CD14-positive monocyte (primary cell): ENCODE data around the gene PARS2. TPM values are rescaled to one million over a fixed set of nuclear protein-coding genes. Genes with fewer than 3 reads are reported as not detected.

Experiments
- DNase-seq, 3 donors: peaks; one replicate each; pipeline ENCODE4 v3.0.0-alpha.2; 2011 to 2022
- H2AFZ ChIP-seq: 2 replicates; pipeline ENCODE4 v1.6.0; 2012; ENCODE audit warnings: mild to moderate bottlenecking, low read depth, low read length, inconsistent platforms; ENCODE audit not compliant: insufficient read depth, poor library complexity, severe bottlenecking
- H3K27ac ChIP-seq, 2 donors: 1 replicate in 1 of 2; 2 replicates in 1 of 2; pipeline ENCODE4 v1.5.1; 2012 to 2013; ENCODE audit warnings: low read length in 2 of 2, control low read depth in 1 of 2, inconsistent platforms in 1 of 2, low read depth in 1 of 2, mild to moderate bottlenecking in 1 of 2
- H3K27me3 ChIP-seq, 2 donors: one replicate each; pipeline versions ENCODE4 v1.6.0 to v1.6.1; 2011 to 2013; ENCODE audit warnings: low read length in 2 of 2; ENCODE audit not compliant: control insufficient read depth in 2 of 2, insufficient read depth in 2 of 2
- H3K36me3 ChIP-seq, 2 donors: replicated peaks in 1 of 2; 1 replicate in 1 of 2; 2 replicates in 1 of 2; pipeline versions ENCODE4 v1.5.1 to v1.6.1; 2012 to 2013; ENCODE audit warnings: low read length in 2 of 2, control low read depth in 1 of 2, inconsistent platforms in 1 of 2, mild to moderate bottlenecking in 1 of 2; ENCODE audit not compliant: insufficient read depth in 2 of 2, control insufficient read depth in 1 of 2
- H3K4me1 ChIP-seq, 2 donors: 1 replicate in 1 of 2; 2 replicates in 1 of 2; pipeline versions ENCODE4 v1.5.1 to v1.6.1; 2012 to 2013; ENCODE audit warnings: low read length in 2 of 2, control low read depth in 1 of 2, inconsistent platforms in 1 of 2, mild to moderate bottlenecking in 1 of 2, moderate library complexity in 1 of 2; ENCODE audit not compliant: insufficient read depth in 2 of 2, control insufficient read depth in 1 of 2
- H3K4me2 ChIP-seq: replicated peaks from 2 replicates; pipeline ENCODE3; 2012; ENCODE audit warnings: low read length, moderate library complexity, mild to moderate bottlenecking; ENCODE audit not compliant: poor library complexity, severe bottlenecking; ENCODE audit errors: extremely low read depth
- H3K4me3 ChIP-seq, 3 experiments: fragments of 200-600 bp in 1 of 3; sonication (generic) in 1 of 3; replicated peaks in 1 of 3; 1 replicate in 2 of 3; 2 replicates in 1 of 3; pipeline ENCODE4 v1.5.1; 2011 to 2013; ENCODE audit warnings: low read length in 3 of 3, mild to moderate bottlenecking in 3 of 3, control low read depth in 2 of 3, low read depth in 2 of 3, inconsistent platforms in 1 of 3, moderate library complexity in 1 of 3
- H3K79me2 ChIP-seq: 2 replicates; pipeline ENCODE4 v1.6.0; 2012; ENCODE audit warnings: mild to moderate bottlenecking, control low read depth, inconsistent platforms, low read length, moderate library complexity; ENCODE audit not compliant: insufficient read depth
- H3K9ac ChIP-seq: 2 replicates; pipeline ENCODE4 v1.6.0; 2017; ENCODE audit warnings: low read length, mild to moderate bottlenecking; ENCODE audit not compliant: insufficient read depth, poor library complexity, severe bottlenecking
- H3K9me3 ChIP-seq, 2 donors: replicated peaks in 1 of 2; 1 replicate in 1 of 2; 2 replicates in 1 of 2; pipeline versions ENCODE4 v1.5.1 to v1.6.1; 2012 to 2013; ENCODE audit warnings: low read length in 2 of 2, control low read depth in 1 of 2; ENCODE audit not compliant: control insufficient read depth in 1 of 2, insufficient read depth in 1 of 2
- H4K20me1 ChIP-seq: 2 replicates; pipeline ENCODE4 v1.6.0; 2012; ENCODE audit warnings: mild to moderate bottlenecking, low read length, control low read depth, moderate library complexity; ENCODE audit not compliant: insufficient read depth
- H3K27ac Mint-ChIP-seq, 7 donors: one replicate each; pipeline ENCODE4 v1.8.0; 2020; ENCODE audit warnings: mild to moderate bottlenecking in 7 of 7, mixed read lengths in 7 of 7, moderate library complexity in 6 of 7, inconsistent platforms in 2 of 7
- H3K27me3 Mint-ChIP-seq, 3 donors: one replicate each; pipeline ENCODE4 v1.8.0; 2021 to 2022; ENCODE audit warnings: low read depth in 3 of 3, mild to moderate bottlenecking in 3 of 3, mixed read lengths in 3 of 3, moderate library complexity in 3 of 3, inconsistent platforms in 1 of 3
- H3K36me3 Mint-ChIP-seq, 2 donors: one replicate each; pipeline ENCODE4 v1.8.0; 2020; ENCODE audit warnings: mixed read lengths in 2 of 2, inconsistent platforms in 1 of 2, mild to moderate bottlenecking in 1 of 2
- H3K4me1 Mint-ChIP-seq: one replicate; pipeline ENCODE4 v1.8.0; 2020; ENCODE audit warnings: mild to moderate bottlenecking, mixed read lengths
- H3K4me3 Mint-ChIP-seq, 2 donors: one replicate each; pipeline ENCODE4 v1.8.0; 2020; ENCODE audit warnings: mild to moderate bottlenecking in 2 of 2, mixed read lengths in 2 of 2, moderate library complexity in 1 of 2
- H3K9me3 Mint-ChIP-seq, 7 donors: one replicate each; pipeline ENCODE4 v1.8.0; 2020 to 2022; ENCODE audit warnings: mixed read lengths in 7 of 7, mild to moderate bottlenecking in 6 of 7, moderate library complexity in 6 of 7, inconsistent platforms in 2 of 7
- WGBS: methylation state at CpG from one replicate; pipeline ENCODE4 v1.1.5; 2013; ENCODE audit warnings: missing lambda C conversion rate; ENCODE audit not compliant: insufficient coverage; 5-methylcytosine and 5-hydroxymethylcytosine counted together
- intact Hi-C, 2 donors: fragments of 100-400 bp; cut with micrococcal nuclease; formaldehyde crosslinking; loops; one replicate each; pipeline versions ENCODE4 v1.15.0 to v1.15.1; 2023
- polyA plus RNA-seq, 3 donors: library from polyadenylated mRNA; depleted of rRNA in 1 of 3; unstranded in 2 of 3; stranded (reverse) in 1 of 3; fragments of 300-500 nt in 2 of 3; fragments of >200 nt in 1 of 3; fragmentation: Illumina TruSeq in 2 of 3; gene quantifications; 1 replicate in 2 of 3; 2 replicates in 1 of 3; pipeline ENCODE4 v1.2.3, GENCODE V29; 2012 to 2021
- TF ChIP-seq, protein P1 (sequence below): fragments of 200-600 bp; IDR thresholded peaks from one replicate; pipeline ENCODE4 v1.8.0; 2022; ENCODE audit warnings: antibody characterized with exemption, mild to moderate bottlenecking

PARS2 gene
- polyA plus RNA-seq, 3 donors = 0.73 to 1.2 (median 0.92) TPM

DNA sequence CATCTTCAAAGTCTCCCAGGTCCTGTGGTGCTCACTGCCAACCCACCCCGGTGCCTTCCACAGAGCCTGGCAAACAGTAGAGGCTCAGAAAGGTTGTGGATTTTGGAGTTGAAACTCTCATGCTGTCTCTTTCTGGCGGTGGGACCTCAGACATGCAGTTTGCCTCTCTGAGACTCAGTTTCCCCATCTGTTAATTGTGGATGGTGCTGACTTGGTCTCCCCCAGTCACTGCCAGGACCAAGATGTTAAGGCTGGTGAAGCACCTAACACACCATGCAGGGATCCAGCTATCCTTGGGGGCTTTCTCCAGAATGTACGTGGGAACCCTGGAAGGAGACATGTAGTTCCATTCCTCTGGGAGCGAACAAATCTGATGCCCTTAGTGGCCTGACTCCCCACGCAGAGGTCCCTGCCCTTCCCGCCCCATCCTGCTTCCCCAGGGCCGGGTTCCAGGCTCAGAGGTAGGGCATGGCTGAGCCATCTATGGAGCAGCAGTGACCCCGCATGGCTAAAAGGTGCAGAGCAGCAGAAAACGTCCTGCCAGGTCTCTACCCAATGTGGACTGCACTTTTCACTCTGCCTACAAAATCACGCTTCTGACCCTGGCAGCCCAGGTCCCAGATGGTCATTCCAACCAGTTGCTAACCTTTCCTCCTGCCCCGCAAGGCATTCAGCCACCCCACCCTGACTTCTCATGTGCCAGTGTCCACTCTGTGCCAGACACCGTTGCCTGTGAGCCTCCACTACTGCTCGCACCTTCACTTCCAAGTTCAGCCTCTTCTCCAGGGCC, 46.0 kb upstream of the PARS2 start:
- H3K36me3 ChIP-seq = no peaks in the 10 kb centered on the region
- no peaks in the 10 kb centered on the region for H3K79me2 ChIP-seq
- Mint-ChIP-seq H3K4me1 (peaks cover 16% of the 10 kb centered on the region), H3K4me3 (no peak overlapping the region), H3K27ac (no peak overlapping the region), H3K9me3 (peaks cover 0 to 3% (median 0%) of the 10 kb centered on the region in 7 donors), H3K36me3 (no peaks in the 10 kb centered on the region), H3K27me3 (peaks cover 0 to 2% (median 0%) of the 10 kb centered on the region in 3 donors)
- intact Hi-C loops = no loop called here
- H4K20me1 ChIP-seq = no peaks in the 10 kb centered on the region
- TF ChIP-seq, protein P1, sequence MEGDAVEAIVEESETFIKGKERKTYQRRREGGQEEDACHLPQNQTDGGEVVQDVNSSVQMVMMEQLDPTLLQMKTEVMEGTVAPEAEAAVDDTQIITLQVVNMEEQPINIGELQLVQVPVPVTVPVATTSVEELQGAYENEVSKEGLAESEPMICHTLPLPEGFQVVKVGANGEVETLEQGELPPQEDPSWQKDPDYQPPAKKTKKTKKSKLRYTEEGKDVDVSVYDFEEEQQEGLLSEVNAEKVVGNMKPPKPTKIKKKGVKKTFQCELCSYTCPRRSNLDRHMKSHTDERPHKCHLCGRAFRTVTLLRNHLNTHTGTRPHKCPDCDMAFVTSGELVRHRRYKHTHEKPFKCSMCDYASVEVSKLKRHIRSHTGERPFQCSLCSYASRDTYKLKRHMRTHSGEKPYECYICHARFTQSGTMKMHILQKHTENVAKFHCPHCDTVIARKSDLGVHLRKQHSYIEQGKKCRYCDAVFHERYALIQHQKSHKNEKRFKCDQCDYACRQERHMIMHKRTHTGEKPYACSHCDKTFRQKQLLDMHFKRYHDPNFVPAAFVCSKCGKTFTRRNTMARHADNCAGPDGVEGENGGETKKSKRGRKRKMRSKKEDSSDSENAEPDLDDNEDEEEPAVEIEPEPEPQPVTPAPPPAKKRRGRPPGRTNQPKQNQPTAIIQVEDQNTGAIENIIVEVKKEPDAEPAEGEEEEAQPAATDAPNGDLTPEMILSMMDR = peak; percentile 63
- no peaks in the 10 kb centered on the region for H3K27me3 ChIP-seq
- no peak overlapping the region for H3K4me3 ChIP-seq
- DNase-seq = peak in 2 of 3 donors; percentile 20 to 29
- peaks cover 0 to 15% of the 10 kb centered on the region in 2 donors for H3K4me1 ChIP-seq
- no peaks in the 10 kb centered on the region for H3K9me3 ChIP-seq
- H3K4me2 ChIP-seq = no peak overlapping the region
- no peak overlapping the region for H3K27ac ChIP-seq
- 36% methylated on average over 12 of the region's 13 CpGs for WGBS
- no peak overlapping the region for H2AFZ ChIP-seq
- H3K9ac ChIP-seq = no peak overlapping the region

DNA sequence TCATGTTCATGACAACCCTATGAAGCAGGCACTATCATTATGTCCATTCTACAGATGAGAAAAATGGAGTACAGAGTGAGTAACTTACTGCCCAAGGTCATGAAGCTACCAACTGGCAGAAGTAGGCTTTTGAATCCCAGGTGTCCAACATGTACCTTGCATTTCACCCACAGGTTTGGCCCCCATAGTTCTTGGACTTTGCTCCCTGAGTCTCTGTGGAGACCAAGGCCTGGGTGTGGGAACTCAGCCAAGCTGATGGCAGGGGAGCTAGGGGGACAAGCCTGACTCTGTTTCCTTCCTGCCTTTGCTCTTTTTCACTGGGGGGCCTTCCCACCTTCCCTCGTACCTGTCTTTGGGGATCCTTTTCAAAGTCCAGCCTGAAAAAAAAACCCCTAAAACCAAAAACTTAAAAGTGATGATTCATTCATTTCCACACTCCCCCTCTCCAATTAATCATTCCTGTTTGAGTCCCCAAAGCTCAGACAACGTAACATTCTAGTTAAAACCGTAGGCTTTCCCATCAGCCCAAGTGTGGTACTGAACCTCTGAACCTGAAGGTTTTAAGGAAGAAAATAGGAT, 45.3 kb upstream of the PARS2 start:
- Mint-ChIP-seq H3K27me3 (peaks cover 0 to 2% (median 0%) of the 10 kb centered on the region in 3 donors), H3K4me3 (no peak overlapping the region), H3K9me3 (peaks cover 0 to 3% (median 0%) of the 10 kb centered on the region in 7 donors), H3K36me3 (no peaks in the 10 kb centered on the region), H3K4me1 (peaks cover 16% of the 10 kb centered on the region), H3K27ac (peak overlapping the region in 1 of 7 donors; percentile 25)
- Histone ChIP-seq H3K36me3 (no peaks in the 10 kb centered on the region), H2AFZ (no peak overlapping the region), H3K4me2 (no peak overlapping the region), H3K79me2 (no peaks in the 10 kb centered on the region), H3K27me3 (no peaks in the 10 kb centered on the region), H4K20me1 (no peaks in the 10 kb centered on the region), H3K9me3 (no peaks in the 10 kb centered on the region), H3K4me3 (no peak overlapping the region), H3K4me1 (peaks cover 0 to 23% of the 10 kb centered on the region in 2 donors), H3K27ac (no peak overlapping the region), H3K9ac (no peak overlapping the region)
- intact Hi-C loops = loop anchor here (5.0 kb wide), 1 partner anchor 137 kb away; no protein-coding TSS in a partner anchor
- WGBS = 20% methylated on average over 1 of the region's 3 CpGs
- TF ChIP-seq, protein P1 = no peak
- no peak for DNase-seq
